ENCODE data around the gene ARMC5.
A peak's percentile ranks its signal among the peaks of the same experiment; 100 is the strongest.

Gene ARMC5

GRCh38 chr16:31461921-31462804, 2.9 kb downstream of the ARMC5 start:
- Mint-ChIP-seq H3K27me3 (no peaks in the 10 kb centered on the region), H3K9me3 (no peaks in the 10 kb centered on the region), H3K36me3 (ENCODE audit: low read depth) (peaks cover 22% of the 10 kb centered on the region), H3K27ac (no peak overlapping the region), H3K4me3 (no peak overlapping the region), H3K4me1 (peaks cover 31% of the 10 kb centered on the region)
- DNase-seq (no peak), ATAC-seq (no peak)

GRCh38 chr16:31464348-31464769, 5.1 kb downstream of the ARMC5 start:
- H3K27me3 Mint-ChIP-seq = no peaks in the 10 kb centered on the region
- H3K4me1 Mint-ChIP-seq = peaks cover 23% of the 10 kb centered on the region
- no peak overlapping the region for H3K27ac Mint-ChIP-seq
- H3K4me3 Mint-ChIP-seq = no peak overlapping the region
- ATAC-seq (no peak), DNase-seq (no peak)
- no peaks in the 10 kb centered on the region for H3K9me3 Mint-ChIP-seq
- peaks cover 20% of the 10 kb centered on the region for H3K36me3 Mint-ChIP-seq (ENCODE audit: low read depth)

GRCh38 chr16:31464781-31465260, 5.5 kb downstream of the ARMC5 start:
- no peak for DNase-seq
- Mint-ChIP-seq H3K4me1 (peaks cover 23% of the 10 kb centered on the region), H3K9me3 (no peaks in the 10 kb centered on the region), H3K27ac (no peak overlapping the region), H3K4me3 (no peak overlapping the region), H3K27me3 (no peaks in the 10 kb centered on the region), H3K36me3 (ENCODE audit: low read depth) (peaks cover 20% of the 10 kb centered on the region)
- ATAC-seq = no peak

DNA sequence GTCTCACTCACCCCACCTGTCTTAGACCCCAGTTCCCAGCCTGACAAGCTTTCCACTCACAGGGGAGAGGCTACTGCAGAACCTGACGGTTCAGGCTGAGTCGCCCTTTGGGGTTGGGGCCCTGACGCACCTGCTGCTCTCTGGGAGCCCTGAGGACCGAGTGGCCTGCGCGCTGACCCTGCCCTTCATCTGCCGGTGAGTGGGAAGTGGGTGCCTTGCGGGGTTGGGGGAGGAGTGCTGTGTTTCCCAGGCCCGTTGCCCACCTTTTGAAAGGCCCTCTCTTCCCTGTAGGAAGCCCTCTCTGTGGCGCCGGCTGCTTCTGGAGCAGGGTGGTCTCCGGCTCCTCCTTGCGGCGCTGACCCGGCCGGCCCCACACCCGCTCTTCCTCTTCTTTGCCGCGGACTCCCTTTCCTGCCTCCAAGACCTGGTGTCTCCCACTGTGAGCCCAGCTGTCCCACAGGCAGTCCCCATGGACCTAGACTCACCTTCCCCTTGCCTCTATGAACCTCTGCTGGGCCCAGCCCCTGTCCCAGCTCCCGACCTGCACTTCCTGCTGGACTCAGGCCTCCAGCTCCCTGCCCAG, 6.6 kb downstream of the ARMC5 start:
- DNase-seq (no peak), ATAC-seq (no peak)
- Mint-ChIP-seq H3K4me3 (no peak overlapping the region), H3K4me1 (peaks cover 13% of the 10 kb centered on the region), H3K36me3 (ENCODE audit: low read depth) (peaks cover 20% of the 10 kb centered on the region), H3K9me3 (no peaks in the 10 kb centered on the region), H3K27ac (no peak overlapping the region), H3K27me3 (no peaks in the 10 kb centered on the region)

DNA sequence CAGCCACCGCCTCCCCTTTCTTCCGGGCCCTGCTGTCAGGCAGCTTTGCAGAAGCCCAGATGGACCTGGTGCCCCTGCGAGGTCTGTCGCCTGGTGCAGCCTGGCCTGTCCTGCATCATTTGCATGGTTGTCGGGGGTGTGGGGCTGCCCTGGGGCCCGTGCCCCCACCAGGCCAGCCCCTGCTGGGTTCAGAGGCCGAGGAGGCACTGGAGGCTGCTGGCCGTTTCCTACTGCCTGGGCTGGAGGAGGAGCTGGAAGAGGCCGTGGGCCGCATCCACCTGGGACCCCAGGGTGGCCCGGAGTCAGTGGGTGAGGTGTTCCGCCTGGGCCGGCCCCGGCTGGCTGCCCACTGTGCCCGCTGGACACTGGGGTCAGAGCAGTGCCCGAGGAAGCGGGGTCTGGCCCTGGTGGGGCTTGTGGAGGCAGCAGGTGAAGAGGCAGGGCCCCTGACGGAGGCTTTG, 7.1 kb downstream of the ARMC5 start:
- DNase-seq (no peak), ATAC-seq (no peak)
- peaks cover 5% of the 10 kb centered on the region for H3K27me3 Mint-ChIP-seq
- no peak overlapping the region for H3K27ac Mint-ChIP-seq
- H3K4me1 Mint-ChIP-seq = peaks cover 10% of the 10 kb centered on the region
- H3K4me3 Mint-ChIP-seq = no peak overlapping the region
- no peaks in the 10 kb centered on the region for H3K9me3 Mint-ChIP-seq
- H3K36me3 Mint-ChIP-seq (ENCODE audit: low read depth) = peaks cover 20% of the 10 kb centered on the region

- Mint-ChIP-seq H3K4me3 (no peak overlapping the region), H3K9me3 (no peaks in the 10 kb centered on the region), H3K27ac (no peak overlapping the region), H3K4me1 (peaks cover 11% of the 10 kb centered on the region), H3K27me3 (peaks cover 9% of the 10 kb centered on the region), H3K36me3 (ENCODE audit: low read depth) (peaks cover 20% of the 10 kb centered on the region)
- ATAC-seq (no peak), DNase-seq (no peak)
These were observed 8.0 kb downstream of the ARMC5 start for GRCh38 chr16:31467151-31467773.

GRCh38 chr16:31467858-31468257, 8.6 kb downstream of the ARMC5 start:
- peaks cover 15% of the 10 kb centered on the region for H3K27me3 Mint-ChIP-seq
- peaks cover 14% of the 10 kb centered on the region for H3K4me1 Mint-ChIP-seq
- H3K9me3 Mint-ChIP-seq = no peaks in the 10 kb centered on the region
- peaks cover 19% of the 10 kb centered on the region for H3K36me3 Mint-ChIP-seq (ENCODE audit: low read depth)
- H3K27ac Mint-ChIP-seq = no peak overlapping the region
- H3K4me3 Mint-ChIP-seq = no peak overlapping the region
- no peak for DNase-seq
- ATAC-seq = no peak

DNA sequence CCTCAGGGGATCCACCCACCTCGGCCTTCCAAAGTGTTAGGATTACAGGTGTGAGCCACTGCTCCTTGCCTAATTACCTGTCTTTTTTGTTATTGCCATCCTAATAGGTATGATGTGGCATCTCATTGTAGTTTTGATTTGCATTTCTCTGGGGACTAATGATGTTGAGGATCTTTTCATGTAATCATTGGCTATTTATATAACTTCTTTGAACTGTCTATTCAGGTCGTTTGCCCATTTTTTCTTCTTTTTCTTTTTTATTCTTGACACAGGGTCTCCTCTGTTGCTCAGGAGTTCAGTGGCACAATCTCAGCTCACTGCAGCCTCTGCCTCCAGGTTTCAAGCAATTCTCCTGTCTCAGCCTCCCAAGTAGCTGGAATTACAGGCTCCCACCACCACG, 11.3 kb downstream of the ARMC5 start:
- Mint-ChIP-seq H3K27me3 (peaks cover 24% of the 10 kb centered on the region), H3K9me3 (no peaks in the 10 kb centered on the region), H3K4me3 (no peak overlapping the region), H3K36me3 (ENCODE audit: low read depth) (peaks cover 10% of the 10 kb centered on the region), H3K4me1 (peaks cover 17% of the 10 kb centered on the region), H3K27ac (no peak overlapping the region)
- no peak for DNase-seq
- no peak for ATAC-seq

DNA sequence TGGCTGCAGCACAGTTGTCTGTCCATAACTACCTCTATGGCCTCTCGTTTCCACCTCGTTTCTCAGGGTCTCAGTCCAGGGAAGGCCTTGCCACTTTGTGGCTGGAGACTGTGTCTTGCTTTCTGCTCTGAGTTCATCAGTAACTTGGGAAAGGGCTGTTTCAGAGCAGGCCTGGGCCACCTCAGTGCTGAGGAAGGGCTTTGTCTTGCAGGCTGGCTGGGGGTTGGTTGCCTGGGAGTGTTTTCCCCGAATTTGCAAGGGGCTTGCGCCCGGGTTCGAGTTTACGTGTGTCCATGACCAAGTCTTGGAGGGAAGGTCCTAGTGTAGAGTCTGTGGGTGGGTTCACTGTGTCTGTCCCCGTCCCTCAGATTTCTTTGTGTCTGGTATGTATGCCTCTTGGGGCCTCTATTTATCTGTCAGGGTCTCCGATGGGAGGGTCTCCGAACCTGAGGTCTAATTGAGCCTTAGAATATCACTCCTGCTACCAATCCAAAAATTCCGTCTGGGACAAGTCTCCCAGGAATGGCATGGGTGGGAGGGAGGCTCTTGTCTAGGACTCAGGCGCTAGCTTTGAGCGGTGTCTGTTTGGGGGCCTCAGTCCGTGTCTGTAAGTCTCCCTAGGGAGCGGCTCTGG, 12.1 kb downstream of the ARMC5 start:
- no peak overlapping the region for H3K4me3 Mint-ChIP-seq
- no peak for ATAC-seq

DNA sequence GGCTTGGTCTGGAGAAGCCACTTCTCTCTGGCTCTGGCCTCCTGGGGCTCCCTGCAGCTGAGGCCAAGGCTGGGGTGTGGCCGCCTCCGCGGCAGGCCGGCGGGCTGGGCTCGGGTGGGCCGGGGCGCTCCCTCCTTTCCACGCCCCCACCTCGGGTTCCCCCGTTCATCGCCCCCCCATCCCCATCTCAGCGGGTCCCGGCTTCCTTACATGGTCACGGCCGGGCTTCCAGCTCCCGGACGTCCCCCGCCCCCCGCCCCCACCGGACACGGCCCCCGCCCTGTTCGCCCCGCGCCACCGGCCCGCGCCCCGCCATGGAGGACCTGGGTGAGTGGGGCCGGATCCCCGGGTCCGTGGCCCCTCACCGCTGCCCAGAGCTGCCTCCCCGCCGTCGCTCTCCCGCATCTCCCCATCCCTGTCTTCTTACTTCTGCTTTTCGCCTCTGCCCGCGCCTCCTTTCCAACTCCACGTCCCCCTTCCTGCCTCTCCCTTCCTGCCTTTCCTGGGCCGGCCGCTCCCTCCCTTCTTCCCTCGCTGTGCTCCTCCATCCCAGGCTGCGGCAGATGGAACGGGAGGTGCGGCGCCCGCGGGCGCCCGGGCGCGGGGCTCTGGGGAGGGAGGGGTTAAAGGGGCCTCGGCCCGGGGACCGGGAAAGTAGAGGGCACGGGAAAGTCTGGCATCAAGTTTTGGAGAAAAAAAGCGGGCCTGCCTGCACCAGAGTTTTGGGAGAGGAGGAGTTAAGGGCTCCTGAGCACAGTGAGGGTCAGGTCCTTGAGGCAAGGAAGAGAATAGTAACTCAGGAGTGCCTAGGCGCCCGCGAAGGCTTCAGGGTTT, 12.8 kb downstream of the ARMC5 start, which contains the start of gene TGFB1I1:
TGFB1I1 (plus strand) TSS at position 278 of the 834 bp plus-strand sequence; CDS start at position 315, 37 bp downstream.
- Mint-ChIP-seq H3K27me3 (peaks cover 29% of the 10 kb centered on the region), H3K27ac (no peak within 1 kb of the TSS), H3K4me3 (peak within 1 kb of the TSS; percentile 55), H3K4me1 (peaks cover 21% of the 10 kb centered on the region), H3K9me3 (no peaks in the 10 kb centered on the region), H3K36me3 (ENCODE audit: low read depth) (peaks cover 4% of the 10 kb centered on the region)
- DNase-seq = no peak
- ATAC-seq = no peak

More for the DNA sequence above, 12.1 kb downstream of the ARMC5 start:
- Mint-ChIP-seq H3K36me3 (ENCODE audit: low read depth) (peaks cover 8% of the 10 kb centered on the region), H3K4me1 (peaks cover 22% of the 10 kb centered on the region), H3K27ac (no peak overlapping the region), H3K9me3 (no peaks in the 10 kb centered on the region), H3K27me3 (peaks cover 26% of the 10 kb centered on the region)
- no peak for DNase-seq

DNA sequence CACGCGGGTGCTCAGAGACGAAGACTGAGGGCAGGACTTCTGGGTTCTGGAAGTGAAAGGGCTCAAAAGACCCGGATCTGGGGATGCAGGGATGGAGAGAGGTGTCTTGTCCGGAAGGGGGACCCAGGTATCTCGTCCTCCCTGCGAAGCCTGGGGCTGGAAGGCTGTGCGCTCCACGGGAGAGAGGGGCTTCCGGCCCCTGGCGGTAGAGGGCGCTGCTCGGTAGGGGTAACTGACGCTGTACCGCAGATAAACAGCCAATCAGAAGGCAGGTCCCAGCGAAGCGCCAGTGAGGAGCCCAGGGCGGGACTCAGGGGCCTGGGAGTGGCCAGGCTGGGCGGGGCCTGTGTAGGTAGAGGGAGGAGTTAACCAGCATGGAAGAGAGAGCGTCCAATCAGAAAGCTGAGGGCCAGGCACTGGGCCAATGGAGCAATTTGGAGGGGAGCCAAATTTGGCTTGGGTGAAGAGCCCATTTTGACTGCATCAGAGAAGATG, 13.5 kb downstream of the ARMC5 start:
- ATAC-seq (peak; percentile 12), DNase-seq (peak; percentile 50)
- Mint-ChIP-seq H3K4me1 (peaks cover 19% of the 10 kb centered on the region), H3K4me3 (peak overlapping the region; percentile 55), H3K27me3 (peaks cover 29% of the 10 kb centered on the region), H3K9me3 (no peaks in the 10 kb centered on the region), H3K36me3 (ENCODE audit: low read depth) (no peaks in the 10 kb centered on the region), H3K27ac (no peak overlapping the region)

GRCh38 chr16:31473264-31473984, 14.1 kb downstream of the ARMC5 start:
- Mint-ChIP-seq H3K27me3 (peaks cover 29% of the 10 kb centered on the region), H3K9me3 (no peaks in the 10 kb centered on the region), H3K4me3 (no peak overlapping the region), H3K36me3 (ENCODE audit: low read depth) (no peaks in the 10 kb centered on the region), H3K4me1 (peaks cover 25% of the 10 kb centered on the region), H3K27ac (no peak overlapping the region)
- no peak for DNase-seq
- ATAC-seq = no peak

DNA sequence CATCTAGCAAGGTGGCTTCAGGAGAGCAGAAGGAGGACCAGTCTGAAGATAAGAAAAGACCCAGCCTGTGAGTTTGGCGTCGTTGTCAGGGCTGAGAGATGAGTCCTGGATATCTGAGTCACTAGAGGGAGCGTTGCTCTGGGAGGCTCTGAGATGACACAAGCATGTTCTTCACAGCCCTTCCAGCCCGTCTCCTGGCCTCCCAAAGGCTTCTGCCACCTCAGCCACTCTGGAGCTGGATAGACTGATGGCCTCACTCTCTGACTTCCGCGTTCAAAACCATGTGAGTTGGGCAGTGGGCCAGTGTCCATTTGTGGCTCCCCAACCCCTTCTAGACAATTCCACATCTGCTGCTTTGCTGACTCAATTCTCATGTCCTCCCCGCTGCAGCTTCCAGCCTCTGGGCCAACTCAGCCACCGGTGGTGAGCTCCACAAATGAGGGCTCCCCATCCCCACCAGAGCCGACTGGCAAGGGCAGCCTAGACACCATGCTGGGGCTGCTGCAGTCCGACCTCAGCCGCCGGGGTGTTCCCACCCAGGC, 14.9 kb downstream of the ARMC5 start:
- ATAC-seq = no peak
- no peak overlapping the region for H3K4me3 Mint-ChIP-seq

More for the DNA sequence above, 14.9 kb downstream of the ARMC5 start:
- H3K27me3 Mint-ChIP-seq = peaks cover 29% of the 10 kb centered on the region
- H3K36me3 Mint-ChIP-seq (ENCODE audit: low read depth) = no peaks in the 10 kb centered on the region
- no peak overlapping the region for H3K27ac Mint-ChIP-seq
- H3K9me3 Mint-ChIP-seq = no peaks in the 10 kb centered on the region
- no peak for DNase-seq
- peaks cover 25% of the 10 kb centered on the region for H3K4me1 Mint-ChIP-seq

All from activated naive CD8-positive, alpha-beta T cell treated with anti-CD3 and anti-CD28 coated beads, Interleukin-2, amount 50 U/mL, for 24 hours (primary cell).